ENCODE data around the gene SDHA.

DNA sequence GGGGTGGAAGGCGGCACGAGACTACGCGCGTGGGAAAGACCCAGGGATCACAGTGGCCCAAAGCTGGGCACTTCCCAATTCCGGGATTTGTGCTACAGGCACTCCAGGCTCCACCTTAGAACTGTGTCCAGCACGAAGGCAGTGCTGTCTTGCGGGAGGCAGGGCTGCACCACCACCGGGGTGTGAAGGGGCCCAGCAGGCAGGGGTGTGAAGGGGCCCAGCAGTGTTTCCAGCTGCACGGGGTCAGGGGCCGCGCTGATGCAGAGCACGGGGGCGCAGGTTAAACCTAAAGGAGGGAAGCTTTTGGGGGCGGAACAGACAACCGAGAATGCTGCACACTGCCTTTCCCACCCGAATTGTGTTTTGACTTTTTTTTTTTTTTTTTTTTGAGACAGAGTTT, 52.2 kb downstream of the SDHA start:
- TF ChIP-seq POLR2A (IDR thresholded peaks at IDR 0.05; ENCODE audit: low read length) (no peak), GATA1 (IDR thresholded peaks at IDR 0.05; ENCODE audit: low read depth, low read length) (no peak)
